Neural cell (in vitro differentiated cells): ENCODE results near the gene FAN1. TPM values are rescaled to one million over a fixed set of nuclear protein-coding genes. Genes with fewer than 3 reads are reported as not detected.

Source experiments
- H2AFZ ChIP-seq: fragments of 200-600, 300-800 bp; sonication (generic), shearing (Covaris generic); 2 replicates; pipeline ENCODE4 v1.6.0; 2014; ENCODE audit warnings: low read depth, mild to moderate bottlenecking, antibody characterized with exemption, low read length, moderate library complexity
- H3F3A ChIP-seq: fragments of 200-600 bp; shearing (Covaris generic); 2 replicates; pipeline ENCODE4 v1.6.1; 2016; ENCODE audit warnings: mild to moderate bottlenecking, moderate library complexity, mixed read lengths, antibody characterized with exemption, low read length; ENCODE audit not compliant: insufficient read depth, poor library complexity, severe bottlenecking
- H3K27ac ChIP-seq: fragments of 200-600, 300-800 bp; sonication (generic), shearing (Covaris generic); 2 replicates; pipeline ENCODE4 v1.5.1; 2014; ENCODE audit warnings: mild to moderate bottlenecking, low read length, moderate library complexity
- H3K27me3 ChIP-seq: fragments of 300-800, 200-600 bp; sonication (generic), shearing (Covaris generic); 2 replicates; pipeline ENCODE4 v1.6.0; 2014; ENCODE audit warnings: mild to moderate bottlenecking, low read depth, low read length, moderate library complexity; ENCODE audit not compliant: insufficient read depth
- H3K36me3 ChIP-seq: fragments of 300-800, 200-600 bp; sonication (generic), shearing (Covaris generic); 2 replicates; pipeline ENCODE4 v1.5.1; 2014; ENCODE audit warnings: mild to moderate bottlenecking, antibody characterized with exemption, low read length, moderate library complexity; ENCODE audit not compliant: insufficient read depth
- H3K4me2 ChIP-seq: fragments of 300-800, 200-600 bp; sonication (generic), shearing (Covaris generic); 2 replicates; pipeline ENCODE4 v1.6.0; 2014; ENCODE audit warnings: mild to moderate bottlenecking, low read length
- H3K4me3 ChIP-seq: fragments of 300-800, 200-600 bp; sonication (generic), shearing (Covaris generic); 2 replicates; pipeline ENCODE4 v1.5.1; 2014; ENCODE audit warnings: mild to moderate bottlenecking, low read length, moderate library complexity
- H3K79me2 ChIP-seq: fragments of 200-600 bp; shearing (Covaris generic); replicated peaks from 2 replicates; pipeline ENCODE4 v1.6.0; 2014; ENCODE audit warnings: mild to moderate bottlenecking, low read length, moderate library complexity; ENCODE audit not compliant: insufficient read depth
- H3K9ac ChIP-seq: fragments of 300-800, 200-600 bp; sonication (generic), shearing (Covaris generic); 2 replicates; pipeline ENCODE4 v1.6.1; 2016; ENCODE audit warnings: mild to moderate bottlenecking, low read length, mixed read lengths
- H3K9me2 ChIP-seq: fragments of 200-600 bp; shearing (Covaris generic); 2 replicates; pipeline ENCODE4 v1.6.1; 2016; ENCODE audit warnings: mild to moderate bottlenecking, low read length, mixed read lengths; ENCODE audit not compliant: insufficient read depth
- H3K9me3 ChIP-seq: fragments of 200-600, 300-800 bp; sonication (generic), shearing (Covaris generic); 2 replicates; pipeline ENCODE4 v1.6.1; 2016; ENCODE audit warnings: mild to moderate bottlenecking, mixed run types, low read length, moderate library complexity, mixed read lengths
- H4K20me1 ChIP-seq: fragments of 200-600 bp; shearing (Covaris generic); 2 replicates; pipeline ENCODE4 v1.6.1; 2016; ENCODE audit warnings: mild to moderate bottlenecking, mixed run types; ENCODE audit not compliant: insufficient read depth
- CTCF ChIP-seq: fragments of 450-650 bp; IDR thresholded peaks from 2 replicates; pipeline ENCODE4 v1.5.1; 2014; ENCODE audit warnings: antibody characterized with exemption, mild to moderate bottlenecking, moderate library complexity; ENCODE audit not compliant: poor library complexity, severe bottlenecking
- EP300 ChIP-seq: fragments of 450-650 bp; conservative IDR thresholded peaks from 2 replicates; pipeline ENCODE4 v1.6.1; 2014; ENCODE audit warnings: antibody characterized with exemption, mild to moderate bottlenecking, moderate library complexity; ENCODE audit not compliant: poor library complexity, severe bottlenecking
- EZH2 ChIP-seq: fragments of 200-600, 300-800 bp; shearing (Covaris generic), sonication (generic); IDR thresholded peaks from 2 replicates; pipeline ENCODE4 v1.6.1; 2014; ENCODE audit warnings: antibody characterized with exemption, low read length, borderline replicate concordance, mild to moderate bottlenecking; ENCODE audit not compliant: insufficient read depth, poor library complexity, severe bottlenecking
- MXI1 ChIP-seq: fragments of 450-650 bp; conservative IDR thresholded peaks from 2 replicates; pipeline ENCODE4 v1.6.1; 2014; ENCODE audit warnings: antibody characterized with exemption, mild to moderate bottlenecking; ENCODE audit not compliant: poor library complexity, severe bottlenecking
- POLR2AphosphoS5 ChIP-seq: IDR thresholded peaks from 2 replicates; pipeline ENCODE4 v1.6.1; 2012
- RAD21 ChIP-seq: fragments of 450-650 bp; conservative IDR thresholded peaks from 2 replicates; pipeline ENCODE4 v1.6.1; 2014; ENCODE audit warnings: antibody characterized with exemption, mild to moderate bottlenecking, moderate library complexity
- REST ChIP-seq: IDR thresholded peaks from 2 replicates; pipeline ENCODE4 v1.6.1; 2012; ENCODE audit warnings: borderline replicate concordance
- SMC3 ChIP-seq: fragments of 450-650 bp; conservative IDR thresholded peaks from 2 replicates; pipeline ENCODE4 v1.6.1; 2014; ENCODE audit warnings: antibody characterized with exemption, mild to moderate bottlenecking, moderate library complexity; ENCODE audit not compliant: poor library complexity
- TAF1 ChIP-seq: IDR thresholded peaks from 2 replicates; pipeline ENCODE4 v1.6.1; 2012; ENCODE audit warnings: low read depth
- polyA plus RNA-seq: library from polyadenylated mRNA; depleted of rRNA; stranded (reverse); fragments of >200 nt; gene quantifications from 2 replicates; pipeline ENCODE4 v1.2.3, GENCODE V29; 2014

Gene FAN1
- polyA plus RNA-seq, 1 donor from 2014 or later, result 38.5 TPM

GRCh38 chr15:30917675-30918074, 14.0 kb downstream of the FAN1 start:
- no peak overlapping the region for H3K4me3 ChIP-seq
- H3K9me3 ChIP-seq, result no peaks in the 10 kb centered on the region
- no peaks in the 10 kb centered on the region for H3K79me2 ChIP-seq
- H3K9ac ChIP-seq, result no peak overlapping the region
- H3K9me2 ChIP-seq, result no peaks in the 10 kb centered on the region
- no peak overlapping the region for H2AFZ ChIP-seq
- no peak overlapping the region for H3K27ac ChIP-seq
- peaks cover 8% of the 10 kb centered on the region for H3K36me3 ChIP-seq
- H3K27me3 ChIP-seq, result no peaks in the 10 kb centered on the region
- H4K20me1 ChIP-seq, result no peaks in the 10 kb centered on the region
- H3K4me2 ChIP-seq, result no peak overlapping the region
- no peaks in the 10 kb centered on the region for H3F3A ChIP-seq
- TF ChIP-seq REST (no peak), EZH2 (no peak), POLR2AphosphoS5 (no peak), CTCF (no peak), MXI1 (no peak), EP300 (no peak), RAD21 (no peak), TAF1 (no peak), SMC3 (no peak)

- Histone ChIP-seq H3K27me3 (no peaks in the 10 kb centered on the region), H3K9ac (no peak overlapping the region), H3K79me2 (no peaks in the 10 kb centered on the region), H3K9me2 (no peaks in the 10 kb centered on the region), H3F3A (no peaks in the 10 kb centered on the region), H3K4me2 (no peak overlapping the region), H2AFZ (no peak overlapping the region), H3K4me3 (no peak overlapping the region), H3K36me3 (peaks cover 8% of the 10 kb centered on the region), H3K27ac (no peak overlapping the region), H4K20me1 (no peaks in the 10 kb centered on the region), H3K9me3 (no peaks in the 10 kb centered on the region)
- TF ChIP-seq TAF1 (no peak), EP300 (no peak), POLR2AphosphoS5 (no peak), MXI1 (no peak), CTCF (no peak), EZH2 (no peak), RAD21 (no peak), REST (no peak), SMC3 (no peak)
Measured at GRCh38 chr15:30918366-30918765, 14.7 kb downstream of the FAN1 start.
